HG03521 (cell line): ENCODE data around the gene TBC1D10B.

Experiments
- ATAC-seq: cut with Tn5 transposase; IDR thresholded peaks from one replicate; pipeline ENCODE4 v1.9.1; 2021; ENCODE audit warnings: mild to moderate bottlenecking, moderate library complexity; ENCODE audit not compliant: unreplicated experiment

TBC1D10B gene

GRCh38 chr16:30376461-30376902, 6.2 kb upstream of the TBC1D10B start:
- ATAC-seq, result no peak

GRCh38 chr16:30375864-30376263, 5.6 kb upstream of the TBC1D10B start:
- ATAC-seq, result no peak

GRCh38 chr16:30374538-30374937, 4.2 kb upstream of the TBC1D10B start, which contains the start of gene MYL11:
Gene MYL11 (plus strand): TSS chr16:30374802. CDS start chr16:30374858, 56 bp downstream.
- no peak for ATAC-seq

- no peak for ATAC-seq
Measured at GRCh38 chr16:30372725-30373124, 2.4 kb upstream of the TBC1D10B start.

- ATAC-seq, result no peak
Measured at GRCh38 chr16:30372038-30372712, 1.9 kb upstream of the TBC1D10B start.

GRCh38 chr16:30371248-30371816, 1.0 kb upstream of the TBC1D10B start:
- ATAC-seq, result no peak

- no peak for ATAC-seq
Measured at GRCh38 chr16:30369938-30370455, 297 bp downstream of the TBC1D10B start.

- ATAC-seq, result no peak
Measured at GRCh38 chr16:30369091-30369937, 980 bp downstream of the TBC1D10B start.

GRCh38 chr16:30368792-30369090, 1.6 kb downstream of the TBC1D10B start:
- no peak for ATAC-seq

GRCh38 chr16:30368122-30368791, 2.0 kb downstream of the TBC1D10B start:
- ATAC-seq, result no peak

- no peak for ATAC-seq
Measured at GRCh38 chr16:30367349-30368009, 2.8 kb downstream of the TBC1D10B start.

GRCh38 chr16:30366511-30366910, 3.8 kb downstream of the TBC1D10B start:
- no peak for ATAC-seq

GRCh38 chr16:30365200-30365599, 5.1 kb downstream of the TBC1D10B start:
- no peak for ATAC-seq

- ATAC-seq, result no peak
Measured at GRCh38 chr16:30361180-30361579, 9.1 kb downstream of the TBC1D10B start.

GRCh38 chr16:30359871-30360170, 10.5 kb downstream of the TBC1D10B start:
- ATAC-seq, result no peak

GRCh38 chr16:30358990-30359870, 11.1 kb downstream of the TBC1D10B start:
- no peak for ATAC-seq

GRCh38 chr16:30358577-30358936, 11.7 kb downstream of the TBC1D10B start:
- no peak for ATAC-seq

GRCh38 chr16:30357715-30358576, 12.3 kb downstream of the TBC1D10B start:
- ATAC-seq, result no peak
